Upper lobe of left lung (tissue), 6 donors: ENCODE results near the gene OLFM1. TPM values are rescaled to one million over a fixed set of nuclear protein-coding genes. Genes with fewer than 3 reads are reported as not detected.

Source experiments
- ATAC-seq, 2 donors: fragments of 200-7000 bp; cut with Tn5 transposase; one replicate each; pipeline ENCODE4 v1.9.1; 2022; ENCODE audit warnings: mild to moderate bottlenecking in 2 of 2, moderate library complexity in 2 of 2; ENCODE audit not compliant: low FRiP score in 2 of 2
- DNase-seq, 2 donors: peaks; one replicate each; pipeline ENCODE4 v3.0.0-alpha.2; 2019 to 2020
- H3K27ac ChIP-seq, 4 donors: fragments of 200-600 bp; sonication (generic); one replicate each; pipeline ENCODE4 v1.5.1; 2016 to 2019
- H3K27me3 ChIP-seq, 4 donors: fragments of 200-600 bp; sonication (generic); one replicate each; pipeline ENCODE4 v1.5.1; 2017 to 2019
- H3K36me3 ChIP-seq, 4 donors: fragments of 200-600 bp; sonication (generic); one replicate each; pipeline ENCODE4 v1.5.1; 2016 to 2019
- H3K4me1 ChIP-seq, 4 donors: fragments of 200-600 bp; sonication (generic); one replicate each; pipeline ENCODE4 v1.5.1; 2018 to 2019
- H3K4me3 ChIP-seq, 4 donors: fragments of 200-600 bp; sonication (generic); one replicate each; pipeline ENCODE4 v1.5.1; 2017 to 2019; ENCODE audit warnings: mild to moderate bottlenecking in 2 of 4, moderate library complexity in 1 of 4
- H3K9me3 ChIP-seq, 4 donors: fragments of 200-600 bp; sonication (generic); one replicate each; pipeline ENCODE4 v1.5.1; 2018 to 2019
- CTCF ChIP-seq, 6 experiments: fragments of 450-650 bp in 4 of 6; fragments of 200-600 bp in 2 of 6; sonication (generic) in 2 of 6; IDR thresholded peaks; one replicate each; pipeline ENCODE4 v1.5.1; 2016 to 2019; ENCODE audit warnings: antibody characterized with exemption in 6 of 6
- EP300 ChIP-seq, 4 donors: sonication (generic); formaldehyde crosslinking; IDR thresholded peaks; one replicate each; pipeline ENCODE4 v1.5.1; 2017; ENCODE audit warnings: antibody characterized with exemption in 4 of 4, control low read depth in 2 of 4
- POLR2A ChIP-seq, 4 donors: fragments of 450-650 bp; IDR thresholded peaks; one replicate each; pipeline ENCODE4 v1.5.1; 2016 to 2017; ENCODE audit warnings: antibody characterized with exemption in 4 of 4, mild to moderate bottlenecking in 2 of 4
- POLR2AphosphoS5 ChIP-seq, 2 donors: sonication (generic); formaldehyde crosslinking; IDR thresholded peaks; one replicate each; pipeline ENCODE4 v1.5.1; 2017; ENCODE audit warnings: antibody characterized with exemption in 2 of 2
- WGBS, 2 donors: methylation state at CpG; one replicate each; pipeline ENCODE4 v1.1.5; 2017 to 2018; 5-methylcytosine and 5-hydroxymethylcytosine counted together
- total RNA-seq, 6 donors: library from RNA; depleted of rRNA in 4 of 6; stranded (reverse); fragments of >200 nt in 4 of 6; gene quantifications; one replicate each; pipeline versions ENCODE4 v1.1.0 to v1.2.1, GENCODE V29; 2016 to 2021
- donor health status: DM: no; HTN: no; CAD: no; lungs with moderate emphysema.
- donor health status: DM: no; HTN: yes; CAD: no; lungs with severe emphysema.

The OLFM1 gene
- total RNA-seq, 6 donors from 2014 or later, result 3.1 to 47.9 (median 18.5) TPM

GRCh38 chr9:135078361-135078821, 9.1 kb upstream of the OLFM1 start:
- Histone ChIP-seq H3K36me3 (no peaks in the 10 kb centered on the region), H3K4me1 (peaks cover 3 to 18% (median 12%) of the 10 kb centered on the region in 4 donors), H3K4me3 (no peak overlapping the region), H3K27ac (no peak overlapping the region), H3K27me3 (peaks cover 0 to 14% (median 5%) of the 10 kb centered on the region in 4 donors), H3K9me3 (no peaks in the 10 kb centered on the region)
- TF ChIP-seq CTCF (IDR thresholded peaks at IDR 0.05) (no peak), POLR2A (IDR thresholded peaks at IDR 0.05) (no peak), POLR2AphosphoS5 (IDR thresholded peaks at IDR 0.05) (no peak), EP300 (IDR thresholded peaks at IDR 0.05) (no peak)
- peak in 1 of 2 donors; percentile 6 for DNase-seq
- no peak for ATAC-seq
- WGBS, 2 donors, result 60 to 68% methylated on average over 2 to 11 of the region's 11 CpGs

- 81 to 88% methylated on average over 7 of the region's 7 CpGs for WGBS, 2 donors
- Histone ChIP-seq H3K9me3 (no peaks in the 10 kb centered on the region), H3K4me1 (peaks cover 3 to 22% (median 15%) of the 10 kb centered on the region in 4 donors), H3K4me3 (no peak overlapping the region), H3K27me3 (peaks cover 0 to 14% (median 5%) of the 10 kb centered on the region in 4 donors), H3K27ac (no peak overlapping the region), H3K36me3 (no peaks in the 10 kb centered on the region)
- TF ChIP-seq POLR2AphosphoS5 (IDR thresholded peaks at IDR 0.05), result no peak
- no peak for TF ChIP-seq POLR2A (IDR thresholded peaks at IDR 0.05)
- TF ChIP-seq EP300 (IDR thresholded peaks at IDR 0.05), result no peak
- no peak for TF ChIP-seq CTCF (IDR thresholded peaks at IDR 0.05)
- ATAC-seq, result no peak
- DNase-seq, result no peak
These were observed 8.4 kb upstream of the OLFM1 start for GRCh38 chr9:135079018-135079417.

- H3K4me3 ChIP-seq, result no peak overlapping the region
- DNase-seq (peak in 1 of 2 donors; percentile 12), ATAC-seq (no peak)
- no peak overlapping the region for H3K27ac ChIP-seq
- H3K36me3 ChIP-seq, result no peaks in the 10 kb centered on the region
- H3K4me1 ChIP-seq, result peaks cover 3 to 22% (median 15%) of the 10 kb centered on the region in 4 donors
- TF ChIP-seq CTCF (IDR thresholded peaks at IDR 0.05), result no peak
- no peak for TF ChIP-seq POLR2A (IDR thresholded peaks at IDR 0.05)
- TF ChIP-seq EP300 (IDR thresholded peaks at IDR 0.05), result no peak
- no peak for TF ChIP-seq POLR2AphosphoS5 (IDR thresholded peaks at IDR 0.05)
- WGBS, 2 donors, result 79 to 89% methylated on average over 7 to 8 of the region's 8 CpGs
- peaks cover 0 to 14% (median 5%) of the 10 kb centered on the region in 4 donors for H3K27me3 ChIP-seq
- no peaks in the 10 kb centered on the region for H3K9me3 ChIP-seq
These were observed 7.8 kb upstream of the OLFM1 start for GRCh38 chr9:135079676-135080075.

GRCh38 chr9:135080286-135081263, 6.9 kb upstream of the OLFM1 start:
- Histone ChIP-seq H3K36me3 (no peaks in the 10 kb centered on the region), H3K27ac (no peak overlapping the region), H3K4me1 (peaks cover 3 to 20% (median 15%) of the 10 kb centered on the region in 4 donors), H3K4me3 (no peak overlapping the region), H3K27me3 (peaks cover 0 to 9% (median 2%) of the 10 kb centered on the region in 4 donors), H3K9me3 (no peaks in the 10 kb centered on the region)
- TF ChIP-seq CTCF (IDR thresholded peaks at IDR 0.05) (no peak), EP300 (IDR thresholded peaks at IDR 0.05) (no peak), POLR2A (IDR thresholded peaks at IDR 0.05) (no peak), POLR2AphosphoS5 (IDR thresholded peaks at IDR 0.05) (no peak)
- 78 to 79% methylated on average over 26 of the region's 26 CpGs for WGBS, 2 donors
- no peak for DNase-seq
- no peak for ATAC-seq
